Right lobe of liver (tissue), 6 donors: Measurements from ENCODE around the gene STXBP5. TPM values are rescaled to one million over a fixed set of nuclear protein-coding genes. Genes with fewer than 3 reads are reported as not detected.

Experiments used
- ATAC-seq, 4 donors: fragments of 200-7000 bp; cut with Tn5 transposase; one replicate each; pipeline ENCODE4 v1.9.1; 2020; ENCODE audit warnings: mild to moderate bottlenecking in 4 of 4, moderate library complexity in 4 of 4
- DNase-seq, 3 donors: peaks; one replicate each; pipeline ENCODE4 v3.0.0-alpha.2; 2020
- H3K27ac ChIP-seq, 3 donors: fragments of 200-600 bp; one replicate each; pipeline ENCODE4 v1.8.0; 2022
- H3K27me3 ChIP-seq, 2 donors: fragments of 200-600 bp; one replicate each; pipeline ENCODE4 v1.8.0; 2022
- H3K36me3 ChIP-seq, 4 donors: fragments of 200-600 bp; sonication (generic) in 1 of 4; one replicate each; pipeline versions ENCODE4 v1.5.1 to v1.8.0; 2017 to 2022; ENCODE audit warnings: control low read depth in 1 of 4
- H3K4me1 ChIP-seq, 4 donors: fragments of 200-600 bp; sonication (generic) in 1 of 4; one replicate each; pipeline versions ENCODE4 v1.5.1 to v1.8.0; 2017 to 2022; ENCODE audit warnings: control low read depth in 1 of 4
- H3K4me3 ChIP-seq, 3 donors: fragments of 200-600 bp; one replicate each; pipeline ENCODE4 v1.8.0; 2022
- H3K9me3 ChIP-seq, 4 donors: fragments of 200-600 bp; sonication (generic) in 1 of 4; one replicate each; pipeline versions ENCODE4 v1.5.1 to v1.8.0; 2017 to 2022; ENCODE audit warnings: control low read depth in 1 of 4
- POLR2A ChIP-seq: fragments of 450-650 bp; IDR thresholded peaks from one replicate; pipeline ENCODE4 v1.6.1; 2017; ENCODE audit warnings: antibody characterized with exemption, mild to moderate bottlenecking
- WGBS: methylation state at CpG from one replicate; pipeline ENCODE4 v1.1.6; 2018; ENCODE audit warnings: low coverage, low lambda C conversion rate; ENCODE audit not compliant: insufficient coverage; ENCODE audit errors: missing lambda C conversion rate; 5-methylcytosine and 5-hydroxymethylcytosine counted together
- intact Hi-C, 2 donors: fragments of 100-400 bp; cut with DNase I; formaldehyde crosslinking; loops; one replicate each; pipeline versions ENCODE4 v1.11.2 to v1.14.1; 2022
- total RNA-seq, 6 experiments: library from RNA; depleted of rRNA in 2 of 6; stranded (reverse); fragments of >200 nt in 2 of 6; fragmentation: NEBNext Ultra II Directional in 3 of 6; extraction: Animal tissue kit (Norgen Biotek cat#: 25700) in 3 of 6; gene quantifications; one replicate each; pipeline versions ENCODE4 v1.1.0 to v1.2.4, GENCODE V29; 2016 to 2023
- TF ChIP-seq, protein P1 (sequence below), 4 donors: fragments of 200-600 bp in 3 of 4; fragments of 450-650 bp in 1 of 4; IDR thresholded peaks; one replicate each; pipeline versions ENCODE4 v1.5.1 to v1.8.0; 2016 to 2022; ENCODE audit warnings: antibody characterized with exemption in 4 of 4, mild to moderate bottlenecking in 2 of 4
- donor health status: DM: no; HTN: yes; CAD: no.
- donor health status: DM: no; HTN: no; CAD: no.
- donor health status: DM: no; HTN: no; CAD: no.
- donor health status: DM: no; HTN: yes; CAD: no.
- donor health status: DM: no; HTN: yes; CAD: no.

The STXBP5 gene
- total RNA-seq, 6 experiments from 2014 or later, result 3.9 to 7.6 (median 5.7) TPM

DNA sequence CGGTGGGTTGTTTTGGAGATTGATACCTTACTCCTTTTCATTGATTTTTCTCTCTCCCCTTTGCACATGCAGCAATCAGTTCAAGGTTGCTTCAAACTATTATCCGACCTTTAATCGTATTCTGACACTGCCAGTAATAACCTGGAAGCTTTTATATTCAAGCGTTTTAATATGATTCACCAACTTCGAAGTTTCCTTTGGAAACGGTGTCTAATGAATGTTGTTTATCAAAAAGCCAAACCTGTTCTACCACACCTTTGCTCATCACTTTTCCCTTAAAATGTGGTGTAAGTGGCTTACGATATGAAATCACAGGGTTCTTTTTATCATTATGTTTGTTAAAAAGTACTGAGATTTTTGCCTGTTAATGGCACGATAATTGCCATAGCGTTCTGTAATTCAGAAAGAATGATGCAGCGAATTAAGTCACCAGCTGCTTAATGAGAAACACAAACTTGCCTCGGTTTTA is 660 bp downstream of the STXBP5 start:
- H3K27me3 ChIP-seq, result no peaks in the 10 kb centered on the region
- intact Hi-C loops, result no loop called here
- peak overlapping the region; percentile 67 to 73 (median 70) for H3K4me3 ChIP-seq
- H3K36me3 ChIP-seq, result no peaks in the 10 kb centered on the region
- H3K9me3 ChIP-seq, result no peaks in the 10 kb centered on the region
- peaks cover 0 to 6% (median 0%) of the 10 kb centered on the region in 4 donors for H3K4me1 ChIP-seq
- DNase-seq (no peak), ATAC-seq (no peak)
- 13% methylated on average over 11 of the region's 11 CpGs for WGBS
- TF ChIP-seq POLR2A, result no peak
- H3K27ac ChIP-seq, result peak overlapping the region; percentile 71 to 88 (median 88)

DNA sequence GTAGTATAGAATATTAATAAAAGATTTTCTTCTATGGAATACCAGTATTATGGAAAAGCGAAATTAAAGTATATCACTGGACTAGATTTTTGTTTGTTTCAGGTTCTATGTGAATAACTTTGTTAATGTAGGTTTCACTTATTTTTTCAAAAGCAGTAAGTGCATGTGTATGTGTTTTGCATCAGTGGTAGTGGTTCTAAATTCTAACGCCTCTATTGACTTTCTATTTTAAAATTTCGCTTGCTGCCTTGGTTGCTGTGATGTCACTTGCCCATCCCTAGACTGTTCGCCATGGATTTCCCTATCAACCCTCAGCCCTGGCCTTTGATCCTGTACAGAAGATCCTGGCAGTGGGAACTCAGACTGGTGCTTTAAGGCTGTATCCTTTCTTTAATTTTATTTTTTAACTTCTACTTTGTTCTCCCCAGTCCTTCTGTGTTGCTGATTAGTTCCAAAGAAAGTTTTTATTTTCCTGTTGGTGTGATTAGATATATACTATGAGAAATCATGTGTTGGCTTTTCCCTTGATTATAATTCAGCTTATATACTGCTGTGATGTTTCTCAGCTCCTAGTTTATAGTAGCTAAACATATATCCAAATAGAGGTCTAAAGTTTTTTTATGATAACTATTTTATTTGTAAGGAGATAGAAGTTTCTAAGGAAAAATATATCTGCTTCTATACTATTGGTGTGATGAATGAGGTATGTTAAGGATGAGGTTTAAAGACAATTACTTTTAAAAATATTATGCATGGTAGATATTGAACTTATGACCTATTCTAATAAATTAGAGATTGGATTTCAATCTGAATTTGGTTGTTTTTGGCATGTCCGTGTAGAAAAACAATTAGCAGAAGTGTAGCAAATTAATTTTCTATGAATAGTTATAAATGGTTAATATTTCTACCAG is 1.7 kb downstream of the STXBP5 start:
- Histone ChIP-seq H3K27ac (no peak overlapping the region), H3K9me3 (no peaks in the 10 kb centered on the region), H3K27me3 (no peaks in the 10 kb centered on the region), H3K36me3 (no peaks in the 10 kb centered on the region), H3K4me1 (peaks cover 0 to 6% (median 0%) of the 10 kb centered on the region in 4 donors), H3K4me3 (no peak overlapping the region)
- TF ChIP-seq, protein P1, sequence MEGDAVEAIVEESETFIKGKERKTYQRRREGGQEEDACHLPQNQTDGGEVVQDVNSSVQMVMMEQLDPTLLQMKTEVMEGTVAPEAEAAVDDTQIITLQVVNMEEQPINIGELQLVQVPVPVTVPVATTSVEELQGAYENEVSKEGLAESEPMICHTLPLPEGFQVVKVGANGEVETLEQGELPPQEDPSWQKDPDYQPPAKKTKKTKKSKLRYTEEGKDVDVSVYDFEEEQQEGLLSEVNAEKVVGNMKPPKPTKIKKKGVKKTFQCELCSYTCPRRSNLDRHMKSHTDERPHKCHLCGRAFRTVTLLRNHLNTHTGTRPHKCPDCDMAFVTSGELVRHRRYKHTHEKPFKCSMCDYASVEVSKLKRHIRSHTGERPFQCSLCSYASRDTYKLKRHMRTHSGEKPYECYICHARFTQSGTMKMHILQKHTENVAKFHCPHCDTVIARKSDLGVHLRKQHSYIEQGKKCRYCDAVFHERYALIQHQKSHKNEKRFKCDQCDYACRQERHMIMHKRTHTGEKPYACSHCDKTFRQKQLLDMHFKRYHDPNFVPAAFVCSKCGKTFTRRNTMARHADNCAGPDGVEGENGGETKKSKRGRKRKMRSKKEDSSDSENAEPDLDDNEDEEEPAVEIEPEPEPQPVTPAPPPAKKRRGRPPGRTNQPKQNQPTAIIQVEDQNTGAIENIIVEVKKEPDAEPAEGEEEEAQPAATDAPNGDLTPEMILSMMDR (IDR thresholded peaks at IDR 0.05), result no peak
- TF ChIP-seq POLR2A, result no peak
- no peak for ATAC-seq
- intact Hi-C loops, result no loop called here
- DNase-seq, result no peak
- 58% methylated on average over 5 of the region's 5 CpGs for WGBS

DNA sequence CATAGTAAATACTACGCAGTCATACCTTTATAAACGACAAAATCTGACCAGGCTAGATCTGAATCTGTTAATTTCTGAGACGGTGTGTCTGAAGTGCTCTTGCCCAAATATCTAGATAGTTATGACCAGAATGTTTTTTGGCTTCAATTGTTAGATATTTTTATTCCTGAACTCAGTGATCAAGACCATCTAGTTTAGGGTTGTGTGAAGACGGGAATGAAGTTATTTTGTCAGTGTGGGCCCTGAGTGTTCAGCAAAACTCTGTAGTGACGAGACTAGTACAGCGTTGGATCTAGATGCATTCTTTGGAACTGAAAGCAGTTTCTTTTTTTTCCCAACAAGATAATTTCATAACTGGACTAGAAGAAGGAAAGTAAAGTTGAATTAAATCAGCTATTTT is 3.1 kb downstream of the STXBP5 start:
- H3K9me3 ChIP-seq, result no peaks in the 10 kb centered on the region
- intact Hi-C loops, result no loop called here
- no peak for ATAC-seq
- H3K4me3 ChIP-seq, result no peak overlapping the region
- H3K27me3 ChIP-seq, result no peaks in the 10 kb centered on the region
- H3K36me3 ChIP-seq, result no peaks in the 10 kb centered on the region
- 83% methylated on average over 6 of the region's 6 CpGs for WGBS
- no peak overlapping the region for H3K27ac ChIP-seq
- no peak for TF ChIP-seq POLR2A
- TF ChIP-seq, protein P1 (IDR thresholded peaks at IDR 0.05), result no peak
- DNase-seq, result no peak
- H3K4me1 ChIP-seq, result peaks cover 0 to 6% (median 0%) of the 10 kb centered on the region in 4 donors

DNA sequence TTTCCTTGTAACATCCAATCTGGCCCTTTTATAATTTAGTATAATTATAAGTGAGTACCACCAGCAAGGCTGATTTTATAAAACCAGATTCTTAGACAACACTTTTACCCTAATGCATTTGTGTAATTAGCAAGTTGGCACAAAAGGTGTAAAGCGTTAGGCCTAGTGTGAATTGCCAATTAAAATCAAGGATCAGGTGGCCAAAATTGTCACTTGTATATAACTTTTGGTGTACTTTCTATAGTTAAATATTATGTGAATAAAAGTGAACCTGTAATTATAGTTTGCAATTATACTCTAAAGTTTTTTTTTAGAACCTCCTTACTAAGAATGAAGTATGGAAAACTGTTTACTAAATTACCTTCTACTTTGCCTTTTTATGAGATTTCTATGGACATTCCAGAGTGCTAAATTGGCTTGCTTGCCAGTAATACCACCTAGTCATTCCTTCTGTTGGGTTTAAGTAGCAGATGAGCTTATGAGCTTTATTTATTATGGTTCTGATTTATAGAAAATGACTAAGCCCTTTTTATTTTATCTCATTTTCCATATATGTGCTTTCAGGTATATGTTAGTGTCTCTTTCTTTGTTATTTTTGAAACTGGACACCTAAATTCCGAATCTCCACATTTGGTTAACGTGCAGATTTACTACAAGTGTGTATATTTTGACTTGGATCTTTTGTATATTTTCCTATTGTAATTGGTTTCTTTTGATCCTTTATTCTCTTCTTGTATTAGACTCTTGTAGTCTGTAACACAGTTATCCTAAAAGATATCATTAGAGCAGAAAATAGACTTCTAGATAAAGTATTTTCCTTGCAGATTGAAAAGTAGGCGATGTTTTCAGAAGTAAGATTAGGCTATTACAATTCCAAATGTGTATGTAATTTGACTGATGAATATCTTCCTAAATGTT is 3.9 kb downstream of the STXBP5 start:
- no peaks in the 10 kb centered on the region for H3K27me3 ChIP-seq
- no peak overlapping the region for H3K27ac ChIP-seq
- H3K36me3 ChIP-seq, result no peaks in the 10 kb centered on the region
- peaks cover 0 to 6% (median 0%) of the 10 kb centered on the region in 4 donors for H3K4me1 ChIP-seq
- intact Hi-C loops, result no loop called here
- WGBS, result 89% methylated on average over 4 of the region's 4 CpGs
- H3K9me3 ChIP-seq, result no peaks in the 10 kb centered on the region
- H3K4me3 ChIP-seq, result no peak overlapping the region
- TF ChIP-seq, protein P1 (IDR thresholded peaks at IDR 0.05), result no peak
- TF ChIP-seq POLR2A, result no peak
- no peak for DNase-seq
- ATAC-seq, result no peak
